ENCODE data around the gene NOL4L. TPM values are rescaled to one million over a fixed set of nuclear protein-coding genes. Genes with fewer than 3 reads are reported as not detected.

NOL4L gene
- total RNA-seq, 4 donors from 2014 or later: 5.8 to 19.4 (median 12.8) TPM

GRCh38 chr20:32519381-32519730 is 65.8 kb downstream of the NOL4L start:
- Histone ChIP-seq H3K4me1 (peaks cover 28 to 36% (median 32%) of the 10 kb centered on the region in 4 donors), H3K27ac (replicated peaks in 1 of 4) (no peak overlapping the region), H3K36me3 (peaks cover 0 to 7% (median 1%) of the 10 kb centered on the region in 4 donors), H3K27me3 (no peaks in the 10 kb centered on the region), H3K9me3 (no peaks in the 10 kb centered on the region), H3K4me3 (no peak overlapping the region)
- TF ChIP-seq EP300 (IDR thresholded peaks at IDR 0.05) (no peak), POLR2A (IDR thresholded peaks at IDR 0.05; ENCODE audit: low read depth) (no peak), POLR2AphosphoS5 (IDR thresholded peaks at IDR 0.05) (no peak)
- TF ChIP-seq, protein P1, sequence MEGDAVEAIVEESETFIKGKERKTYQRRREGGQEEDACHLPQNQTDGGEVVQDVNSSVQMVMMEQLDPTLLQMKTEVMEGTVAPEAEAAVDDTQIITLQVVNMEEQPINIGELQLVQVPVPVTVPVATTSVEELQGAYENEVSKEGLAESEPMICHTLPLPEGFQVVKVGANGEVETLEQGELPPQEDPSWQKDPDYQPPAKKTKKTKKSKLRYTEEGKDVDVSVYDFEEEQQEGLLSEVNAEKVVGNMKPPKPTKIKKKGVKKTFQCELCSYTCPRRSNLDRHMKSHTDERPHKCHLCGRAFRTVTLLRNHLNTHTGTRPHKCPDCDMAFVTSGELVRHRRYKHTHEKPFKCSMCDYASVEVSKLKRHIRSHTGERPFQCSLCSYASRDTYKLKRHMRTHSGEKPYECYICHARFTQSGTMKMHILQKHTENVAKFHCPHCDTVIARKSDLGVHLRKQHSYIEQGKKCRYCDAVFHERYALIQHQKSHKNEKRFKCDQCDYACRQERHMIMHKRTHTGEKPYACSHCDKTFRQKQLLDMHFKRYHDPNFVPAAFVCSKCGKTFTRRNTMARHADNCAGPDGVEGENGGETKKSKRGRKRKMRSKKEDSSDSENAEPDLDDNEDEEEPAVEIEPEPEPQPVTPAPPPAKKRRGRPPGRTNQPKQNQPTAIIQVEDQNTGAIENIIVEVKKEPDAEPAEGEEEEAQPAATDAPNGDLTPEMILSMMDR (IDR thresholded peaks at IDR 0.05): no peak
- intact Hi-C loops (cut with DNase I): no loop called here
- 85% methylated on average over 11 of the region's 11 CpGs for WGBS
- DNase-seq (ENCODE audit: extremely low spot score): no peak

- Histone ChIP-seq H3K27ac (replicated peaks in 1 of 4) (peak overlapping the region in 1 of 4 donors; percentile 44), H3K27me3 (no peaks in the 10 kb centered on the region), H3K4me3 (no peak overlapping the region), H3K36me3 (peaks cover 0 to 7% (median 1%) of the 10 kb centered on the region in 4 donors), H3K9me3 (no peaks in the 10 kb centered on the region), H3K4me1 (peaks cover 28 to 36% (median 31%) of the 10 kb centered on the region in 4 donors)
- no peak for DNase-seq (ENCODE audit: extremely low spot score)
- WGBS: 80% methylated on average over 14 of the region's 14 CpGs
- intact Hi-C loops (cut with DNase I): no loop called here
- no peak for TF ChIP-seq POLR2AphosphoS5 (IDR thresholded peaks at IDR 0.05)
- TF ChIP-seq, protein P1 (IDR thresholded peaks at IDR 0.05): no peak
- TF ChIP-seq EP300 (IDR thresholded peaks at IDR 0.05): no peak
- TF ChIP-seq POLR2A (IDR thresholded peaks at IDR 0.05; ENCODE audit: low read depth): no peak
Measured at GRCh38 chr20:32518593-32519380, 66.3 kb downstream of the NOL4L start.

GRCh38 chr20:32517914-32518592 is 67.1 kb downstream of the NOL4L start:
- TF ChIP-seq POLR2A (IDR thresholded peaks at IDR 0.05; ENCODE audit: low read depth) (no peak), EP300 (IDR thresholded peaks at IDR 0.05) (no peak), POLR2AphosphoS5 (IDR thresholded peaks at IDR 0.05) (no peak)
- TF ChIP-seq, protein P1 (IDR thresholded peaks at IDR 0.05): no peak
- no peak for DNase-seq (ENCODE audit: extremely low spot score)
- WGBS: 83% methylated on average over 11 of the region's 15 CpGs
- Histone ChIP-seq H3K9me3 (no peaks in the 10 kb centered on the region), H3K4me3 (no peak overlapping the region), H3K36me3 (peaks cover 0 to 7% (median 1%) of the 10 kb centered on the region in 4 donors), H3K4me1 (peaks cover 28 to 36% (median 31%) of the 10 kb centered on the region in 4 donors), H3K27me3 (no peaks in the 10 kb centered on the region), H3K27ac (replicated peaks in 1 of 4) (peak overlapping the region in 2 of 4 donors; percentile 5 to 44)
- intact Hi-C loops (cut with DNase I): no loop called here

DNA sequence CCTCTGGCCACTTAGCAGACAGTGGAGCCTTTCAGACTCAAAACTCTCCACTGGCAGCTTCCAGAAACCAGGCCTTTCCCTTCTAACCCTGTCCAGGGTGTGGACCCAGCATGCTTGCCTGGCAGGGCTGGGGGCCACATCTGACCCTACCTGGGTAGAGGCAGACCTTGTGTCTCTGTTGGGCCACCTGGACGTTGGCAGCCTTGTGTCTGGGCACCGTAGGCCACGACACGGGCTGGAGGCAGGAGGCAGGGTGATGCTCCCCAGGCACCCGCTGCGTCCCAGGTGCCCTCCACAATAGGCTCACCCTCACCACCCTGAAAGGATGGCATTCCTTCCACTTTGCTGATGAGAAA is 67.6 kb downstream of the NOL4L start:
- no peak for TF ChIP-seq POLR2A (IDR thresholded peaks at IDR 0.05; ENCODE audit: low read depth)
- no peak for TF ChIP-seq EP300 (IDR thresholded peaks at IDR 0.05)
- TF ChIP-seq, protein P1 (IDR thresholded peaks at IDR 0.05): no peak
- TF ChIP-seq POLR2AphosphoS5 (IDR thresholded peaks at IDR 0.05): no peak
- Histone ChIP-seq H3K36me3 (peaks cover 0 to 7% (median 1%) of the 10 kb centered on the region in 4 donors), H3K27ac (replicated peaks in 1 of 4) (peak overlapping the region in 1 of 4 donors; percentile 5), H3K4me1 (peaks cover 28 to 36% (median 31%) of the 10 kb centered on the region in 4 donors), H3K9me3 (no peaks in the 10 kb centered on the region), H3K27me3 (no peaks in the 10 kb centered on the region), H3K4me3 (no peak overlapping the region)
- DNase-seq (ENCODE audit: extremely low spot score): no peak
- intact Hi-C loops (cut with DNase I): no loop called here
- WGBS: 81% methylated on average over 6 of the region's 6 CpGs
